CD4-positive, CD25-positive, alpha-beta regulatory T cell (primary cell): Measurements from ENCODE around the gene SLC30A7. TPM values are rescaled to one million over a fixed set of nuclear protein-coding genes. Genes with fewer than 3 reads are reported as not detected.

Source experiments
- ATAC-seq, 2 donors: fragments of 150-1000 bp; cut with Tn5 transposase; one replicate each; pipeline ENCODE4 v1.10.0; 2021; ENCODE audit warnings: low read depth in 2 of 2, moderate number of reproducible peaks in 2 of 2, moderate library complexity in 1 of 2
- DNase-seq, 3 donors: peaks; one replicate each; pipeline versions ENCODE4 v3.0.0 to v3.0.0-alpha.2; 2012 to 2022; ENCODE audit warnings: mixed read lengths in 1 of 3
- H3K27ac ChIP-seq: one replicate; pipeline ENCODE4 v1.7.0; 2013; ENCODE audit warnings: mild to moderate bottlenecking, low read length; ENCODE audit not compliant: insufficient read depth, poor library complexity, severe bottlenecking
- H3K27me3 ChIP-seq: one replicate; pipeline ENCODE4 v1.7.0; 2013; ENCODE audit warnings: low read length; ENCODE audit not compliant: control insufficient read depth, insufficient read depth
- H3K36me3 ChIP-seq: one replicate; pipeline ENCODE4 v1.7.0; 2013; ENCODE audit warnings: mild to moderate bottlenecking, low read length, moderate library complexity; ENCODE audit not compliant: control insufficient read depth, insufficient read depth
- H3K4me1 ChIP-seq: 2 replicates; pipeline ENCODE4 v1.7.0; 2013; ENCODE audit warnings: mild to moderate bottlenecking, low read length; ENCODE audit not compliant: insufficient read depth, control insufficient read depth, poor library complexity, severe bottlenecking
- H3K4me3 ChIP-seq: one replicate; pipeline ENCODE4 v1.7.0; 2013; ENCODE audit warnings: low read depth, mild to moderate bottlenecking, low read length, moderate library complexity
- H3K9me3 ChIP-seq, 2 experiments: 1 replicate in 1 of 2; 2 replicates in 1 of 2; pipeline ENCODE4 v1.7.0; 2013; ENCODE audit warnings: low read length in 2 of 2, mild to moderate bottlenecking in 1 of 2, moderate library complexity in 1 of 2; ENCODE audit not compliant: control insufficient read depth in 2 of 2
- H3K27ac Mint-ChIP-seq, 3 donors: one replicate each; pipeline ENCODE4 v1.8.0; 2020 to 2022; ENCODE audit warnings: mild to moderate bottlenecking in 3 of 3, mixed read lengths in 3 of 3, moderate library complexity in 2 of 3
- H3K27me3 Mint-ChIP-seq: one replicate; pipeline ENCODE4 v1.8.0; 2022; ENCODE audit warnings: mild to moderate bottlenecking, mixed read lengths
- H3K36me3 Mint-ChIP-seq: one replicate; pipeline ENCODE4 v1.8.0; 2020; ENCODE audit warnings: mixed read lengths
- H3K4me1 Mint-ChIP-seq, 4 donors: one replicate each; pipeline ENCODE4 v1.8.0; 2020 to 2022; ENCODE audit warnings: mixed read lengths in 4 of 4, mild to moderate bottlenecking in 1 of 4
- H3K4me3 Mint-ChIP-seq, 4 donors: one replicate each; pipeline ENCODE4 v1.8.0; 2020 to 2022; ENCODE audit warnings: mild to moderate bottlenecking in 4 of 4, mixed read lengths in 4 of 4, moderate library complexity in 3 of 4
- H3K9me3 Mint-ChIP-seq, 7 donors: one replicate each; pipeline ENCODE4 v1.8.0; 2020 to 2022; ENCODE audit warnings: mixed read lengths in 7 of 7, mild to moderate bottlenecking in 3 of 7, moderate library complexity in 2 of 7
- polyA plus RNA-seq, 4 donors: library from polyadenylated mRNA; unstranded; fragments of 300-500 nt; fragmentation: Illumina TruSeq; gene quantifications; one replicate each; pipeline ENCODE4 v1.2.3, GENCODE V29; 2021
- total RNA-seq: library from RNA; stranded (reverse); gene quantifications from one replicate; pipeline ENCODE4 v1.2.3, GENCODE V29; 2022

The SLC30A7 gene
- total and polyA plus RNA-seq, 5 donors from 2014 or later: 12.8 to 29.1 (median 14.5) TPM

DNA sequence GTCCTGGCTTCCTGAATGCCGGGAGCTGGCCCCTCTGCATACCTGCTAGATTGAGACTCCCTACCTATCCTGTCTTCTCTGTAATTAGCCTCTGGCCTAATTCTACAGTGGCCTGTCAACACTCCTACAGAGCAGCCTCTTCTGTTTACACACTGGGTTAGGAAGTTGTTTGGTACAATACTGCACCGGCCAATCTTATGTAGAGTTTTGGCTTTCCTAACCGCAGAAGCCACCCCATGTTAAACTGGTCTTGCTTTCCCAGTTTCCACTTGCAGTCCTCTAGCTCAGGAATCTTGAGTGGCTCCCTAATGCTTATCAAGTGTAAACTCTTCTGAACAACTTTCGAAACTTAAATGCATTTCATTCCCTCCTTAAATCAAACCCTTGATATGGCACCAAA lies 86.9 kb downstream of the SLC30A7 start:
- H3K4me1 ChIP-seq: no peaks in the 10 kb centered on the region
- Mint-ChIP-seq H3K36me3 (peaks cover 68% of the 10 kb centered on the region), H3K4me3 (no peak overlapping the region), H3K4me1 (peaks cover 14 to 33% (median 24%) of the 10 kb centered on the region in 4 donors), H3K27me3 (no peaks in the 10 kb centered on the region), H3K9me3 (no peaks in the 10 kb centered on the region), H3K27ac (peak overlapping the region; percentile 9 to 85 (median 25))
- no peak overlapping the region for H3K27ac ChIP-seq
- no peak for DNase-seq
- H3K36me3 ChIP-seq: peaks cover 18% of the 10 kb centered on the region
- no peak for ATAC-seq
- no peaks in the 10 kb centered on the region for H3K27me3 ChIP-seq
- no peak overlapping the region for H3K4me3 ChIP-seq
- no peaks in the 10 kb centered on the region for H3K9me3 ChIP-seq

DNA sequence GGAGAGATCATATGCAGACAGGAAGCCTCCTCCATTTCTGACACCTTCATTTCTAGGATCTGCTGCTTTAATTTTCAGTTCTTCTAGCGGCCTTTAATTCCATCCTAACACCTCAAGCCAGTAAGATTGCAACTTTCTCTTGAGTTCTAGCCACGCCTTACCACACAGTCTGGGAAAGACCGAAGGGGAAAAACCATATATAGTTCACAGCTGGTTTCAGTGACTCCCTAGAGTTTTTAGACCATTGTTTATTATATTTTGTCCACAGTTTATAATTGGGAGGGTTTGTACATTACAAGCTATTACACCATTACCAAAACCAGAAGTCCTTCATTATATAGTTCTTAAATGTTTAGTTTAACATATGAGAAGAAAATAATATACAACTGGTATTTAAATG lies 92.2 kb downstream of the SLC30A7 start:
- H3K27ac Mint-ChIP-seq: no peak overlapping the region
- peaks cover 62% of the 10 kb centered on the region for H3K36me3 Mint-ChIP-seq

DNA sequence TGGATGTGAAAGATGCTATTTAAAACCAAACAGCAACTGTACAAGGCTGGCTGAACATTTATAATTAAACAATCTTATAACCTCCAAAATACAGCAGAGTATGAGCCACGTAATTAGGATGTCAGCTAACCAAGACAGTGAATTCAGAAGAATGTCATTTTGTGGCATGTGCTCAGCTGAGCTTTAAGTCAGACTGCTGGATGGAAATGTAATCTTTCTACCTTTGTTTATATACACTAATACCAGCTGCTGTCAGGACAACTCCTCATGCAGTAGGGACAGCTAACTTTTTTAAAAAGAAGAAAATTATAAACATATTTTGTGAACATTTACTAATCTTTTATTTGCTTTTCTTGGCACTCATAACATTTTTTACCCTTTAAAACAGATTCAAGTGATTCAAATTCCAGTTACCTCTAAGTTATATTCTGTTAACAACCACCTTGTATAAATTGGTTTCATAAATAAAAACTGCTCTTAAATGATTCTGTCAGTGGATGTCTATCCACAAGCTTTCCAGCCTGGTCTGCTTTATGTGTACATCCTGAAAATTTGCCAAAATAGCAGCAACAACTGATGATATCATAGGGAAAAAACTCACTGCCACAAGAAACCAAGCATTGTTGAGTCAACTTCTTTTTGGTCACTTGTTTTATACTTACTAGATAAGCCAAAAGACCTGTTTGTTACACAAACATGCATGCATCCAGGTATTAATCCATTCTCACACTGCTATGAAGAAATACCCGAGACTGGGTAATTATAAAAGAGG lies 93.6 kb downstream of the SLC30A7 start:
- H3K9me3 Mint-ChIP-seq: no peaks in the 10 kb centered on the region
- H3K9me3 ChIP-seq: no peaks in the 10 kb centered on the region
- no peak overlapping the region for H3K27ac ChIP-seq
- H3K4me3 ChIP-seq: no peak overlapping the region
- H3K4me1 ChIP-seq: no peaks in the 10 kb centered on the region
- H3K27me3 Mint-ChIP-seq: no peaks in the 10 kb centered on the region
- H3K27me3 ChIP-seq: no peaks in the 10 kb centered on the region
- H3K4me1 Mint-ChIP-seq: peaks cover 14 to 27% (median 19%) of the 10 kb centered on the region in 4 donors
- ATAC-seq: no peak
- DNase-seq: no peak
- peaks cover 20% of the 10 kb centered on the region for H3K36me3 ChIP-seq
- H3K4me3 Mint-ChIP-seq: no peak overlapping the region
- H3K27ac Mint-ChIP-seq: peak overlapping the region in 1 of 3 donors; percentile 44
- H3K36me3 Mint-ChIP-seq: peaks cover 54% of the 10 kb centered on the region

More for the DNA sequence above, 92.2 kb downstream of the SLC30A7 start:
- Mint-ChIP-seq H3K4me3 (no peak overlapping the region), H3K27me3 (no peaks in the 10 kb centered on the region), H3K9me3 (no peaks in the 10 kb centered on the region), H3K4me1 (peaks cover 13 to 37% (median 24%) of the 10 kb centered on the region in 4 donors)
- H3K27ac ChIP-seq: no peak overlapping the region
- ATAC-seq: no peak
- no peaks in the 10 kb centered on the region for H3K27me3 ChIP-seq
- DNase-seq: no peak
- H3K36me3 ChIP-seq: peaks cover 20% of the 10 kb centered on the region
- no peaks in the 10 kb centered on the region for H3K9me3 ChIP-seq
- no peak overlapping the region for H3K4me3 ChIP-seq
- no peaks in the 10 kb centered on the region for H3K4me1 ChIP-seq

DNA sequence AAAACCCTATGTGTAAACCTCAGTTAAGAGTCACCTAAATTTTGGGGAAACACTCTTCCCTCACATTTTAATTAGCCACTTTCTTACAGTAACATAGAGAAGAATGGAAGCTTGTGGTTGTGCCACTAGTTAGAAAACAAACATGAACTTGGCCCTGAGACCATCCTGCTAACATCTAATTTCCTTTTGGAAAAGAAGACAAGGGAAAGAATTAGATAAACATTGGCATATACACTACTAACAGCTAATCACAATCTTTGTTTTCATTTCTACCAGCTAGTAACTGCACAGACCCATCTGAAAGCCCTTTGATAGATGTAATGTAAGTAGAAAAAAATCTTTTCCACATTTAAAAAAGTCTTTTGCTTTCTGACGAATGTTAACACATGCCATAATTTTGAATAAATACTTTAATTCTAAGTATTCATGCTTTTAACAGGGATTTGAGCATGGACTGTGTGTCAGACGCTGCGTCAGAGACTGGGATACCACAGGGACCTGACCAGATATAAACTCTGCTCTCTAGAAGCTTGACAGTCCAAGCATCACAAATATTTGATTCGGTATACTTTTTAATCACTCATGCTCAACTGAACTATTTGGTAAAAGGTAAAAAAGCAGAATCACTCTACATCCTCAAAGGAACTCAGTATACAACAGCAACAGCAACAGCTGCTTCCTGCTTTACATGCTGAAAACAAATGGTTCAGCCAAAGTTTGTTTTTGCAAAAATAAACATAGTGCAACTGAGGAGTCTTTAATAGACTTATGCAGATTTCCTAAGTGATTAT lies 99.5 kb downstream of the SLC30A7 start:
- Mint-ChIP-seq H3K27ac (peak overlapping the region; percentile 64 to 74 (median 74)), H3K27me3 (no peaks in the 10 kb centered on the region), H3K4me1 (peaks cover 24 to 43% (median 31%) of the 10 kb centered on the region in 4 donors), H3K4me3 (no peak overlapping the region), H3K36me3 (peaks cover 33% of the 10 kb centered on the region), H3K9me3 (no peaks in the 10 kb centered on the region)
- Histone ChIP-seq H3K27ac (peak overlapping the region; percentile 37), H3K4me1 (peaks cover 14% of the 10 kb centered on the region), H3K27me3 (no peaks in the 10 kb centered on the region), H3K36me3 (peaks cover 12% of the 10 kb centered on the region), H3K4me3 (peak overlapping the region; percentile 22), H3K9me3 (no peaks in the 10 kb centered on the region)
- DNase-seq (peak in 2 of 3 donors; percentile 20 to 60), ATAC-seq (peak in 1 of 2 donors; percentile 39)

DNA sequence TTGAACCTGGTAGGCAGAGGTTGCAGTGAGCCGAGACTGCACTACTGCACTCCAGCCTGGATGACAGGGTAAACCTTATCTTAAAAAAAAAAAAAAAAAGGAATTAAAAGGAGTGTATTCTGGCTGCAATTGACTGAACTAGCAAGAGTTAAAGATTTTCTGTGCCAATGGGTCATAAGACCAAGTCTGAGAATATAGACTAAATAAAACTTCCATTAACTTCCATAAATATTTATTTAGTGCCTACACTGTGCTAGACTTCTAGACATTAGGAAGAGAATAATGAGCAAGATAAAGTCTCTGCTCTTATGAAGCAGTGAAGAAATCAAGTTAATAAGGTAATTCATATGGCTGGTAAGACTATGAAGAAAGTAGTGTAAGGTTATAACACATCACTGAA lies 102.5 kb downstream of the SLC30A7 start:
- H3K36me3 ChIP-seq: peaks cover 11% of the 10 kb centered on the region
- no peak overlapping the region for H3K4me3 ChIP-seq
- Mint-ChIP-seq H3K4me1 (peaks cover 30 to 46% (median 37%) of the 10 kb centered on the region in 4 donors), H3K9me3 (no peaks in the 10 kb centered on the region), H3K27me3 (no peaks in the 10 kb centered on the region), H3K27ac (no peak overlapping the region), H3K36me3 (peaks cover 22% of the 10 kb centered on the region), H3K4me3 (no peak overlapping the region)
- no peak overlapping the region for H3K27ac ChIP-seq
- H3K27me3 ChIP-seq: no peaks in the 10 kb centered on the region
- ATAC-seq: no peak
- peaks cover 23% of the 10 kb centered on the region for H3K4me1 ChIP-seq
- DNase-seq: no peak
- no peaks in the 10 kb centered on the region for H3K9me3 ChIP-seq

DNA sequence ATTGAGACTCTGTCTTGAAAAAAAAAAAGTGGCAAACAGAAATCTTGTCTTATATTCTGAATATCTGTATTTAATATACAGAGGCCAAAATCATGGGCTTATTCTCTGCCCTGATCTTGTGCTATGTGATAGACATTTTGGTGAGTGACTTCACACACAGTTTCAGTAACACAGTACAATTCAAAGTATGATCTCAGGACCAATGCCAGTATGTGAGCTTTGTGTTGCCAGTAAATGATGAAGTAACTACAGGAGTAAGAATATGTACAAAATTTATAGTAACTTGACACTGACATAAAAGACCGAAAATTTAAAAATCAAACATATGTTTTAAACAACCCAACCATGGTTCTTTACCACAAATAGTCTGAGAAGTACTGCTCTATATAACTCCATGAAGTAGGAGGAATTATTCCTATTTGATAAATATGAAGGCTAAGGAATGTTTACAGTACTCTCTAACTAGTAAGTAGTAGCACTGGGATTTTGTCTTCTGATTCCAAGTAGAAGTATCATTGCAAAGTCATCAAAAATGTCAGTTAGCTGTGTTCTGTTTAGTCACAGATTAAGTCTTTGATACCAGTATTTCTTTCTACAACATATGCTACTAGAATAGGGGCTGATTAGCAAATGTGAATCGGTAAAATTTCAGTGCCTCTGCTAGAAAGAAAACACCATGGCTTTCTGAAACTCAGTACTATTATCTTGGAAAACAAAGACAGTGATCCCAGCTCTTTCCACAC lies 104.4 kb downstream of the SLC30A7 start:
- no peaks in the 10 kb centered on the region for H3K27me3 ChIP-seq
- H3K4me1 ChIP-seq: peaks cover 24% of the 10 kb centered on the region
- no peaks in the 10 kb centered on the region for H3K27me3 Mint-ChIP-seq
- no peak for DNase-seq
- H3K27ac Mint-ChIP-seq: peak overlapping the region in 2 of 3 donors; percentile 0 to 10
- no peak overlapping the region for H3K4me3 Mint-ChIP-seq
- no peaks in the 10 kb centered on the region for H3K9me3 ChIP-seq
- peaks cover 24% of the 10 kb centered on the region for H3K36me3 Mint-ChIP-seq
- H3K36me3 ChIP-seq: peaks cover 11% of the 10 kb centered on the region
- no peak overlapping the region for H3K4me3 ChIP-seq
- H3K4me1 Mint-ChIP-seq: peaks cover 34 to 52% (median 44%) of the 10 kb centered on the region in 4 donors
- no peak overlapping the region for H3K27ac ChIP-seq
- peaks cover 0 to 2% (median 0%) of the 10 kb centered on the region in 7 donors for H3K9me3 Mint-ChIP-seq
- ATAC-seq: no peak

DNA sequence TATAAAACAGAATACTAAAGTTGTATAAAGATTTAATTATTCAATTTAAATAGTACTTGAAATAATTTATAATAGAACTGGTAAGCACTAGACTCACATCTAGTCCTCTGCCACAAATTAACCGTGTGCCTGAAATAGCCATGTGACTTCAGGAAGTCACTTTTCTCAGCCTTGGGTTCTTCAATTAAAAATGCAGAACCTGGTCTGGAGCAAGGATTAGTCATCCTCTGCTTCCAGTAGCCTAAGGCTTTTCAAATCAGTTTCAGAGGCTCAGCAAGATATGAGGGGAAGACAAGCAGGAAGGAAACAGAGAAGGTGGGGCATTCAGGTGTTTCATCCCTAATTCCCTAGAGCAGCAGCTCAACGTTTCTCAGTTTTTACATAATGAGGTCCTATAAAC lies 106.7 kb downstream of the SLC30A7 start:
- H3K4me1 Mint-ChIP-seq: peaks cover 38 to 61% (median 47%) of the 10 kb centered on the region in 4 donors
- Histone ChIP-seq H3K4me1 (peaks cover 32% of the 10 kb centered on the region), H3K4me3 (no peak overlapping the region), H3K27me3 (no peaks in the 10 kb centered on the region), H3K27ac (no peak overlapping the region), H3K36me3 (peaks cover 7% of the 10 kb centered on the region), H3K9me3 (no peaks in the 10 kb centered on the region)
- no peaks in the 10 kb centered on the region for H3K27me3 Mint-ChIP-seq
- DNase-seq (no peak), ATAC-seq (no peak)
- H3K36me3 Mint-ChIP-seq: peaks cover 26% of the 10 kb centered on the region
- peak overlapping the region in 2 of 4 donors; percentile 35 to 50 for H3K4me3 Mint-ChIP-seq
- H3K27ac Mint-ChIP-seq: peak overlapping the region in 2 of 3 donors; percentile 9 to 30
- peaks cover 0 to 5% (median 0%) of the 10 kb centered on the region in 7 donors for H3K9me3 Mint-ChIP-seq
